ENCODE data around the gene MACROD2.

DNA sequence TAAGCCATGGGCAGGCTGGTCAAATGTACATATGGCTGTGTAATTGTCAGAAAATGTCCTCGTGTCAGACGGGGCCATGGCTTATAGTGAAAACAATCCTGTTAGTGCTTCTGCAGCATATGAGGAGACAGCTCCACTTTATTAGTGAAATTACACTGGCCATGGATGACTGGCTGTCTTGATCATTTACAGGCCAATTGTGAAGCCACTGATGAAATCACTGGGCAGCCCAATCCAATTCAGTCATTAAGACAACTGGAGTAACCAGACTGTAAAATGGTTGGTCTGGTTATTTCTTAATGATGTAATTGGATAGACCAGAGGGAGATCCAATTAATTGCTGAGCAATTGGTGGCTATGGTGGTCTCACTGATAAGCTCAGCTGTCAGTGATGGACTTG lies 1828.4 kb downstream of the MACROD2 start:
- TF ChIP-seq, protein P1, sequence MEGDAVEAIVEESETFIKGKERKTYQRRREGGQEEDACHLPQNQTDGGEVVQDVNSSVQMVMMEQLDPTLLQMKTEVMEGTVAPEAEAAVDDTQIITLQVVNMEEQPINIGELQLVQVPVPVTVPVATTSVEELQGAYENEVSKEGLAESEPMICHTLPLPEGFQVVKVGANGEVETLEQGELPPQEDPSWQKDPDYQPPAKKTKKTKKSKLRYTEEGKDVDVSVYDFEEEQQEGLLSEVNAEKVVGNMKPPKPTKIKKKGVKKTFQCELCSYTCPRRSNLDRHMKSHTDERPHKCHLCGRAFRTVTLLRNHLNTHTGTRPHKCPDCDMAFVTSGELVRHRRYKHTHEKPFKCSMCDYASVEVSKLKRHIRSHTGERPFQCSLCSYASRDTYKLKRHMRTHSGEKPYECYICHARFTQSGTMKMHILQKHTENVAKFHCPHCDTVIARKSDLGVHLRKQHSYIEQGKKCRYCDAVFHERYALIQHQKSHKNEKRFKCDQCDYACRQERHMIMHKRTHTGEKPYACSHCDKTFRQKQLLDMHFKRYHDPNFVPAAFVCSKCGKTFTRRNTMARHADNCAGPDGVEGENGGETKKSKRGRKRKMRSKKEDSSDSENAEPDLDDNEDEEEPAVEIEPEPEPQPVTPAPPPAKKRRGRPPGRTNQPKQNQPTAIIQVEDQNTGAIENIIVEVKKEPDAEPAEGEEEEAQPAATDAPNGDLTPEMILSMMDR (IDR thresholded peaks at IDR 0.05), result no peak
- TF ChIP-seq POLR2A (IDR thresholded peaks at IDR 0.05) (no peak), EP300 (IDR thresholded peaks at IDR 0.05) (no peak)

Measured in tibial nerve (tissue), 4 donors.